Right hindlimb (tissue), 1 donor: ENCODE measurements around the gene GCC2.
"Not testable (repeated sequence)": the region's sequence is repeated elsewhere in the genome, so short reads cannot be mapped to it uniquely, and the experiment has no call there.

Experiments
- DNase-seq: peaks from one replicate; pipeline ENCODE4 v3.0.0-alpha.2; 2018

Gene GCC2, protein sequence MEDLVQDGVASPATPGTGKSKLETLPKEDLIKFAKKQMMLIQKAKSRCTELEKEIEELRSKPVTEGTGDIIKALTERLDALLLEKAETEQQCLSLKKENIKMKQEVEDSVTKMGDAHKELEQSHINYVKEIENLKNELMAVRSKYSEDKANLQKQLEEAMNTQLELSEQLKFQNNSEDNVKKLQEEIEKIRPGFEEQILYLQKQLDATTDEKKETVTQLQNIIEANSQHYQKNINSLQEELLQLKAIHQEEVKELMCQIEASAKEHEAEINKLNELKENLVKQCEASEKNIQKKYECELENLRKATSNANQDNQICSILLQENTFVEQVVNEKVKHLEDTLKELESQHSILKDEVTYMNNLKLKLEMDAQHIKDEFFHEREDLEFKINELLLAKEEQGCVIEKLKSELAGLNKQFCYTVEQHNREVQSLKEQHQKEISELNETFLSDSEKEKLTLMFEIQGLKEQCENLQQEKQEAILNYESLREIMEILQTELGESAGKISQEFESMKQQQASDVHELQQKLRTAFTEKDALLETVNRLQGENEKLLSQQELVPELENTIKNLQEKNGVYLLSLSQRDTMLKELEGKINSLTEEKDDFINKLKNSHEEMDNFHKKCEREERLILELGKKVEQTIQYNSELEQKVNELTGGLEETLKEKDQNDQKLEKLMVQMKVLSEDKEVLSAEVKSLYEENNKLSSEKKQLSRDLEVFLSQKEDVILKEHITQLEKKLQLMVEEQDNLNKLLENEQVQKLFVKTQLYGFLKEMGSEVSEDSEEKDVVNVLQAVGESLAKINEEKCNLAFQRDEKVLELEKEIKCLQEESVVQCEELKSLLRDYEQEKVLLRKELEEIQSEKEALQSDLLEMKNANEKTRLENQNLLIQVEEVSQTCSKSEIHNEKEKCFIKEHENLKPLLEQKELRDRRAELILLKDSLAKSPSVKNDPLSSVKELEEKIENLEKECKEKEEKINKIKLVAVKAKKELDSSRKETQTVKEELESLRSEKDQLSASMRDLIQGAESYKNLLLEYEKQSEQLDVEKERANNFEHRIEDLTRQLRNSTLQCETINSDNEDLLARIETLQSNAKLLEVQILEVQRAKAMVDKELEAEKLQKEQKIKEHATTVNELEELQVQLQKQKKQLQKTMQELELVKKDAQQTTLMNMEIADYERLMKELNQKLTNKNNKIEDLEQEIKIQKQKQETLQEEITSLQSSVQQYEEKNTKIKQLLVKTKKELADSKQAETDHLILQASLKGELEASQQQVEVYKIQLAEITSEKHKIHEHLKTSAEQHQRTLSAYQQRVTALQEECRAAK (N-terminal part only)

DNA sequence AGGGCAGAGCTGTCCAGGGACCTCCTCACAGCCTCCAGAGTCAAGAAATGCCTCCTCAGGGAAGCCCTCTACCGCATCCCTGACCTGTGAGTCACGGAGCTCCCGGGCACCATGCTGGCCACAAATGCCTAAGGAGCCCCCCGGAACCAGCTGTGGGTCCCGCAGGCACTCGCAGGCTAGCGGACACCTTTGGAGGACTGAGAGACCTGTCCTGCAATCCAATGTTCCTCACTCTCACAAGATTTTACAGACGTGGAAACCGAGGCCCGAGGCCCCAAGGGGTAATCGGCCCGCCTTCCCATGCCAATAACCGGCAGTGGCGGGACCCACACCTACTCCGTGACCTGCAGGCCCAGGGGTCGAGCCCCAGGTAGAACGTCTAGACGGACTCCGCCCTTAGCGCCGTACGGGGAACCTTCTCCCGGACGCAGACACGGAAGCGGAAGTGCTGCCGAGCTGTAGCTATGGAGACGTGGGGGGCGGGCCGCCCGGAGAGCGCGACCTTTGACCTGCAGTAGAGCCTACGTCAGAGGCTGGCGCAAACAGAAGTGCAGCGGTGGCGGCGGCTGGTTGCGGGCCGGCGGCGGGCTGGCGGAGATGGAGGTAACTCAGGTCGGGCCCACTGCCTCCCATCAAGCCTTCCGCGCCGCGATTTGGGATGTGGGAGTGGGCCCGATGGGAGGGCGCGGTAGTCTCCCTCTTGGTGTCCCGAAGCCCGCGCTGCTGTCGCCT, at the start of gene GCC2:
TSS of gene GCC2 (plus strand) at position 529 of the 732 bp plus-strand sequence. CDS start at position 598, 69 bp downstream.
- DNase-seq = peak; percentile 94

DNA sequence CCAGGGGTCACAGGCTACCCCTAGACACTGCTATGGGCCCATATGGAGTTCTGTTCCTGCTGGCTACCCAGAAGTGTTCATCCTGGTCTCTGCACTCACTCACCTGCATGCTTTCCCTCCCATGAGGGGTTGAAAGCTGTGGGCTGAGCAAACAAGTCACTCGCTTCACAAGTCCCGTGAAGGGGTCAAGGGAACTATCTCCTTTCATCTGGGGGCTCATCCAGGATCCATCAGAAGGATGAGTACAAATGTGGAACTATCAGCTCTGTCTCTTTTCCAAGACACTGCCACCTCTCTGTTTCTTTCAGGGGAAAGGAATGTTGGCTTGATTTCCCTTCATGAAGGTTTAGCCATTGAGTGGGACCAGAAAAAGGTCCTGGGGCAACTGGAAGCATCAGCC, 49.5 kb upstream of the GCC2 start:
- DNase-seq = no peak

DNA sequence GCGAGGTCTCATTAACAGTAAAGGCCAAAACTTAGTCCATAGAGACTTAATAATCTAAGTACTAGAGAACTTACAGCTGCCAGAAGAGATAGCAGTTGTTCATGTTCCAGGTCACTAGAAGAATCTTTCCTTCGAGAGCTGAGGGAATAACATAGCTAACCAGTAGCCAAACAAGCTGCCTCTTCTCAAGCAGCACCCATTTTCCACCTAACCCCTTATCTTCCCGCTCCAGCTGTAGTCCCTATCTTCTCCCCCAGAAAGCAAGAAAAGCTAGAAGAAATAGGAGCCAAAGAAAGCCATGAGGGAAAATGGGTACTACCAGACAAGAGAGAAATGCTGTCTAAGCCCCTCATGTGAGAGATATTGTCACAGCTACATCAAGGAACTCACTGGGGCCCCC, 47.2 kb upstream of the GCC2 start:
- DNase-seq = no peak

DNA sequence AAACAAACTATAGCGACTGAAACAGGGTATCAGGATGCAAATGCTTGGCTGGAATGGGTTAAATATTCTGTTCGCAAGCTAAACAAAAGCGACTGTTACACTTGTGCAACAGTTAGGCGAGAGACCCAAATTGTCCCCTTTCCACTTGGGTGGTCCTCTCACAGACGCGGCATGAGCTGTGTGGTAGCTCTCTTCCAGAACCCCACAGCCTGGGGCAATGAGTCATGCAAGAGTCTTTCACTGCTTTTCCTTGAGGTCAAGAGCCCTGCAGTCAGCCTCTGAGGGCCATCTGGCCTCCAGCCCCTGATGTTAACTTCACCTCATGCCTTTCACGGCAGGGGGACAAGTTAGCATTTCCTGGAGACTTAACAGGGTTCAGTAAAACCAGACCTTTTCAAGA, 45.5 kb upstream of the GCC2 start:
- DNase-seq = no peak

DNA sequence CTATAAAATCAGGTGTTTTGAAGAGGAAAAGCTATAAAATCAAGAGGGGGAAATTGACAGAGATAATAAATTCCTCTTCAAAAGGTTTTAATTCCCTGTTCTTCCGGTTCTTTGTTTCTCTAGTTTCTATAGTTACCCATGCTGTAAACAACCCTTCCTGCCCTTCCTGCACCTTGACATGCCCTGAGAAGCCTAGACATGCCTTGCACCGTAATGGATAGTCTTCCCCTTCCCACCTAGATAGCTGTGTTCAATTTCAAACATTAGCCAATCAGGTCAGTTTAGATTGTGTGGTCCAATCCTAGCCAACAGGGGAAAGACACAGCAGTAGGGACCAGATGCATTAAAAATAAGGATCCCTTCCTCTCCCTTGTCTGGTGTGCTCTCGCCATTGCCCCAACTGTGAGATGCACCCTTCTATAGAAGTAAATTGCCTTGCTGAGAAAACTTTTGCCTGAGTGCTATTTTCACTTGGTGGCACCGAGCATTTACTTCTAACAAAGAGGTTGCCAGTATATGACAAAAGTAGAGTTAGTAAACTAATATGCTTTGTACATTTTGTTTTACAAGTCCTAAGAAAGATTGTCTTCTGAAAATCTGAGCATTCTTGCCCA, 44.1 kb upstream of the GCC2 start:
- no peak for DNase-seq

DNA sequence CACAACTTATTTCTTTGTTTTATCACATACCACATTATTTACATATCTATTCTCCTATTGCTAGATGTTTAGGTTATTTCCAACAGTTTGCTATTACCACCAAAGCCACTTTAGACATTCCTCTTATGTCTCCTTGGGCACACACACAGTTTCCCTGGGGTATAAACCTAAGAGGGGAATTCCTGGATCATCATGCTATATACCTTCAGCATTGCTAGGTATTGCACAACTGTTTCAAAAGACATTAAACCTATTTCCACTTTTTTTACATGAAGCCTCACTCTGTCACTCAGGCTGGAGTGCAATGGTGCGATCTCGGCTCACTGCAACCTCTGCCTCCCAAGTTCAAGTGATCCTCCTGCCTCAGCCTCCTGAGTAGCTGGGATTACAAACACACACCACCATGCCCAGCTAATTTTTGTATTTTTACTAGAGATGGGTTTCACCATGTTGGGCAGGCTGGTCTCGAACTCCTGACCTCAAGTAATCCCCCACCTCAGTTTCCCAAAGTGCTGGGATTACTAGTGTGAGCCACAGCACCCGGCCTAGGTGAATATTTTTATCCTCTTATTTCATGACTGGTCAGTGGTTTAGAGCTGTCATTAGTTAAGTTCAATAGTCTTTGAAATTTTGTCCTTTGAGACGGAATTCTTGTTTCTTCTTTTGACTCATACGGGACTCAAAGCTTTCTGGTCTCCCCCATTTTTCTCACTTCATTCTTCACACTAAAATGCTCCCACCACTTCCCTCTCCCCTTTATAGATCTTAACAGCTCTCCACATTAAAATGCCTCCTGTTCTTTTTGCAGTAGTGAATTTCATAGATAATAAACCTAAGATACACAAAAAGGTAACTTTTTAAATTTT, 40.9 kb upstream of the GCC2 start:
- DNase-seq = no peak

DNA sequence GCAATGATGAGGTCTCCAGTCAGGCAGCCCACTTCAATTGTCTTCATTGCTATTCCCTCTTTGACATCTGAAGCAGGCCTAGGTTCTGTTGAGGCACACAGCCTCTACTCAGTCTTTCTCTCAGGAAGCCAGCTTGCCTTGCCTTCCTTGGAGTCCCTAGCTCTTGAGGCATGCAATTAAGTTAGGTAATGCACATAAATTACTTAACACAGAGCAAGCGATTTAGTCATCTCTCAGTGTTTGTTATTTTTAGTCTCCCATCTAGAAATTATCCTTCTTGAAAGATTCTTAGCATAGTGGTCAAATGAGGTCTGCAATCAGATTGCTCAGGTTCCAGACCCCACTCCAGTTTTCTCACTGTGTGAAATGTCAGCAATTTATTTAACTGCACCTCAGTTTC, 39.2 kb upstream of the GCC2 start:
- no peak for DNase-seq

DNA sequence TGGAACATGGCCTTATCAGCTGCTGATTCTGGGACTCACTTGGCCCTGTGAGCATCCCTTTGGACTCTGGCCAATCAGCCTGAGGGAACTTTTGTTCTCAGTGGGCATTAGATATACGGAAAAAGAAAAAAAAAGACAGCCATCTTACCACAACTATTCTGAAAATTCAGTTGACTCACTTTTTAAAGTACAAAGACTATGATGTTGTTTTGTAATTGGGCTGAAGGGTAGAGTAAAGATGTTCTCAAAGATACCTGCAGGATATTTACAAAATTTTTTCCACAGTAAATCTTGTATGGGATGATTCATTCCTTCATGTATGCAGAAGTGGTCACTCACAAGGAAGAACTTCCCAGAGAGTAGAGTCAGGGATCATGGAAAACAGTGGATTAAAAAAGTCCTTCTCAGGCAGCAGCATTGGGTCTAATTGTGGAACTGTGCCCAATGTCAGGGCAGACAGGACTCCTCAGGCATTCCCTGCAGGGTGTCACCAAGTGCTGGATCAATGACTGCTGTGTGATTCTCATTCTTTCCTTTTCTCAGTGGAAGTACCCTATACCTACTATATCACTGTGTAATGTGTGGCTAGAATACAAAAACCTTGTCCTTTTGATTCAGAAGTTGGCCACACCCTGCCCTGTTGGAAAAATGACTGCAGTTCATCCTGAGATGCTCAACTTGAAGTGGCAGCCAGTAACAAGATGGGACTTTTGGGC, 35.9 kb upstream of the GCC2 start:
- DNase-seq = no peak

DNA sequence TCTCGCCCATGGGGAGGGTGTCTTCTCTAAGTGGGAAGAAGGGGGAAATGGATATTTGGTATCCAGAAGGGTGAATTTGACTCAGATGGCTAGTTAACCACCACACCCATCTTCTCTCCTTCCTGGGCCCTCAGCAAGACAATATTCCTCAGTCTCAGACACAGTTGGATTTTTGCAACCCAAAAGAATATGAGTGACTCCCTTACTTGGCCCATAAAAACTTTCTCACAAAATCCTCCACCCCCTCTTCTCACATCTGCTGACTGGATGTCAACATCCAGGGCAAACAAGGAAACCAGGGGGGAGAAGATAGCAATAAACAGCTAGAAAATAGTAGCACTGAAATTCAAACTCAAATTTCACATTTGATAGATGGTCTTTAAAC, 35.3 kb upstream of the GCC2 start:
- no peak for DNase-seq

DNA sequence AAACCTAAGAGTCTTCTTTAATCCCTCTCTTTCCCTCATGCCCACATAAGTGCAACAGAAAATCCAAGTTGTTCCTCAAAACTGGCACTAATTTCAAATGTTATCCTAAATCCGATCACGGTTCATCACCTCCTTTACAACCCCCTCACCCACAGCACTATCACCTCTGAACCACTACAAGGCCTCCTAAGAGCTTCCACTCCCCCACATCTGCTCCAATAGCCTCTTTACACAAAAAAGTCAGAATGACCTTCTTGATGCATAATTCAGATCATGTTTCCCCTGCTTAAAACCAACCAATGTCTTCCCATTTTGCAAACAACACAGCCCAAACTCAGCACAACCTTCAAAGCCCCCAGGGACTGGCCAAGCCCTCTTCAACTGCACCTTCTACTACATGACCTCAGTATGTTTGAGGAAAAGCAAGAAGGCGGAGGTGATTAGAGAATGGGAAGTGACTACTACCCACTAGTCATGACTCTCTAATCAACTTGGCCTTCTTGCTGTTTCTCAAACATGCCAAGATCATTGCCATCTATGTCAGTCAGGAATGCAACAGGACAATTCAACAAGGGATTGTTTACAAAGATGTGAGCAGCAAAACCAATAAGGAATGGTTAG, 34.6 kb upstream of the GCC2 start:
- DNase-seq = no peak

DNA sequence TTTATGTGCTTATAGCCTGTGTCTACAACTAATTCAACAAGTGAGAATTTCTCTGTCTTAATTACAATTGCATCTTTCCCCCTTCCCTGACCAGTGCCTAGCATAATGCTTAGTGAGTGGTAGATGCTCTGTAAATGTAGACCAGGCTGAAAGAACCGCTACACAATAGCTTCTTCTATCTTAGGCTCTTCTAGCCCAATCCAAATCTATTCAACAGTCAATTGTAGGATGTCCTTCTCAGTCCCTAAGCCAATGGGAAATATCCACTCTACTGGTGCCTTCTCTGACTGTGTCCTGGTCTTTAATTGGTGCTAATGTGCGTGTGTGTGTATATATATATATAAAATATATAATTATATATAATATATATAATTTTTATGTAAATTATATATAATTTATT, 34.1 kb upstream of the GCC2 start:
- DNase-seq = no peak

DNA sequence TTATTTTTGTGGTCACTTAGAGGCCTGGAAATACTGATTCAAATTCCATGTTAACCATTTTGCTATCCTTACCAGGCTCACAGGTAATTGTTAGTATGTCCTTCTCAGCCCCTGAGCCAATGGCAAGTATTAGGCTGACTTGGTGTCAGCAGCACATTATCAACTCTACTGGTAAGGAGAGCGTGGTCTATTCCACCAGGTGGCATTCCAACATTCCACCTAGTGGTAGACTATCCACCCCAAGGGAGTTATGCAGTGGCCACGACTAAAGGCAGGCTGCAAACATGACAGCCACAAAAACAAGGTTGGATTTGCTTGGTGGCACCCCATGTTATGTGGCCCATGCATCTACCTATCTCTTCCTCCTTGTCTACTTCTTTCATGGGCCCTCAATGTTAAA, 31.8 kb upstream of the GCC2 start:
- no peak for DNase-seq

DNA sequence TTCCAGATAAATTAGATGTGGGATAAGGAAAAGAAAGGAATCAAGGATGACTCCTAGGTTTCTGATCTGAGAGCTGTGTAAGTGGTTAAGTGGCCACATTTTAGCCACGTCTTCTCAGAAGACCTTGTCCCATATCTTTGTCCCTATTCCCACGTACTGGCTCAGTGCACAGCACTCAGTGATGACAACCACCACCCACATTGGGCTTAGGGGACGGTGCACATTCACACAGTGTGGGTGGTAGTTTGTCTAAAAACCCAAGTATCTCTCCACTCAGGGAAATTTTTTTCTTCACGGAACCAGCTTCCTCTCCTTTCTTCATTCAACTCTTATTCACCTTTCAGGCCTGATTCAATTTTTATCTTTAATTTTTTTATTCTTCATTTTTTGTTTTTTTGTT, 30.6 kb upstream of the GCC2 start:
- no peak for DNase-seq

DNA sequence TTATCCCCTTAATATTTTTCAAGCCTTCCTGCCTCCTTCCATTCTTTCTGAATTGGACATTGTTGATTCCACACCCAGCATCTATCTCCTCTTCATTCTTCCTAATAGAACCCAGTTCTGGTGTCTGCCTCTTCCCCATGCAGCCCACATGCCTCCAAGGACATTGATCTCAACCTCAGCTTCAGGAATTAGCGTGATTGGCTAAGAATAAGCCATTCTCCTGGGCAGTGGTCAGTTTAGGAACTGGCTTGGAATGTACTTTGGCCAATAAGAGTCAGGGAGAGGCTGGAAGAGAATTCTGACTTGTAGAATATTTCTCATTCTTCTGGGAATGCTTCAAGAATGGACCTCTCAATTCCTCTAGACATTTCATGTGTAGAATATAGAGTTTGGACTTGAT, 25.9 kb upstream of the GCC2 start:
- DNase-seq = no peak

DNA sequence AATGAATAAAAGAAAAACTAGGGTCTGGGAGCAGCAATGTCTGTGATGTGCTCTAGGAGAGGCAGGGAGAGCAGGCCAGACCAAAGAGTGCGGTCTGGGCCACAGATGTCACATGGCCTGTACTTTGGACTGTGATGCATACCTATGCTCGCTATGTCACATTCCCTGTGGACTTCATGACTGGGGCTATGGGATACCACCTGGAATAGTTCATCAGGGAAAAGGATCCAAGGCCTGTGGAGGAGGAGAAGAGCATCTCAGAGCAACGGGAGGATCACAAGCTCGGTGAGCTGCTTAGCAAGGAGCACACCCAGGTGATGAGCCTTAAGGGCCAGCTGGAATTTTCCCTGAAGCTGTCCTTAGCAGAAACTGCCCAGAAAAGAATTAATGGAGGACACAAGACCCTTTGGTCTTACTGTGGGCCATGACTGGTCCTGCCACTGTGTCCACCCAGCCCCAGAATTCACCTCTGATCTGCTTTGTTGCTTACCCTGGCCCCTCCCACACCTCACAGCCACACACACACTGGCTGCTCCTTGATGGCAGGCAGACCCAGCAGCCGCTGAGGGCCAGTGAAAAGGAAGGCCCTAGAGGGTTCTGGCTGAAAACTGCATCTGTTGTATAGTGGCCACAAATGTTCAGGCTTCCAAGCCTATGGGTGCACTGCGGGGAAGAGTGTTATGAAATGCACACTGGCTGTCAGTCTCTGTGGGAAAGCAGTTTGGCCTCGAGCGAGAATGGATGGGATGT, 25.3 kb upstream of the GCC2 start:
- no peak for DNase-seq

DNA sequence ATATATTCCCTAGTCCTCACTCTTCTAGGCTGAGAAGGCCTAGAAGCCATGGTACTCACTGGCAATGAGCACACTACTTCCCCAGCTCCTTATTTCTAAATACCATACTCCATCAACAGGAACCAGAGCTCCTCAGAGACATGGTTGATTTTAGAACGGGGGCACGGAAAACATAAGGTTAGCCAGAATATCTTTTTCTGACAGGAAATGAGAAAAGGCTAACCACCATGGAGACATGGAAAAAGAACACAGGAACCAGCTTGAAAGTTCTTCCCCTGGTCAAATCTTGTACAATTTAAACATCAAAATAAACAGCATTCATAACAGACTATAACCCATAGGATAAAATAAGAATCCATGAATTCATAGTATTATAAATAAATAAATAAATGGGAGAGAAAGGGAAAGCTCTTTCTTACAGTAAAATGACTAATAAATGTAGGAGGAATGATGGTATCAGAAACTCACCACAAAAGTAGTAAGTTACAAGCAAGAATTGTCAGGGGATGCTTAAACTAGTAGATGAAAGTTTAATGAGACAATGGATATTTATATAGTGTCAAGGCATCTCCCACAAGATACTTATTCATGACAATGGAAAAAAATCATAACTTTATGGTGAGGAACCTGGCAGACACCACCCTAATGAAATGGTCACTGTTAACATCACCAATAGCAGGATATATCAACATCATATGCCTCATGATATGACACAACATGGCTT, 20.6 kb upstream of the GCC2 start:
- DNase-seq = no peak

DNA sequence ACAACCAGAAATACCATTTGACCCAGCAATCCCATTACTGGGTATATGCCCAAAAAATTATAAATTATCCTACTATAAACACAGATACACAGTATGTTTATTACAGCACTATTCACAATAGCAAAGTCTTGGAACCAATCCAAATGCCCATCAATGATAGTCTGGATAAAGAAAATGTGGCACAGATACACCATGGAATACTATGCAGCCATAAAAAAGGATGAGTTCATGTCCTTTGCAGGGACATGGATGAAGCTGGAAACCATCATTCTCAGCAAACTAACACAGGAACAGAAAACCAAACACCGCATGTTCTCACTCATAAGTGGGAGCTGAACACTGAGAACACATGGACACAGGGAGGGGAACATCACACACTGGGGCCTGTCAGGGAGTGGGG, 13.4 kb upstream of the GCC2 start:
- not testable (repeated sequence) for DNase-seq

DNA sequence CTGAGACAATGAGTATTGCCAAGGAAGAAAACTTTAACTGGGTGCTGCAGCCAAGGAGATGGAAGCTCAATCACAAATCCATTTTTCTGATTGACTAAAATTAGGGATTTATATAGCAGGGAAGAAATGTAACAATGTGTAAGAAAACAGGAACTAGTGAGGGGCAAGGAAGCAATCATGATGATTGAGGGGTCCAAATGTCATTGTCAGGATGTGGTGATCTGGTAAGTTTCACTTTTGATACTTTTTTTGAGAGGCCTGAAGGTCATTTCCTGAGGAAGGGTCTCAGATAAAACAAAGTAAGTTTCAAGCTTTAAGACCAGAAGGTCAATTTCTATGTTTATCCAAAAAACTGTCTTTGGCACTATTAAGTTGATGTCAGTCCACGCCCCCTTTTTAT, 12.0 kb upstream of the GCC2 start:
- no peak for DNase-seq
